Endothelial cell of umbilical vein (primary cell): ENCODE data around the gene HOXB4. TPM values are rescaled to one million over a fixed set of nuclear protein-coding genes. Genes with fewer than 3 reads are reported as not detected.
A peak's percentile ranks its signal among the peaks of the same experiment; 100 is the strongest.

Source experiments
- BruUV-seq: library from RNA; stranded (reverse); fragments of 400-500 nt; replicated peaks from 2 replicates; lab custom pipeline; 2021; lab: Mats Ljungman, UMichigan
- CTCF ChIA-PET: fragments of 300-600, 350-600 bp; sonication (Branson Sonifier 250); formaldehyde crosslinking; loops from one replicate; lab custom pipeline; 2021; ENCODE audit warnings: antibody characterized with exemption, inconsistent platforms; lab: Charles Lee
- POLR2A ChIA-PET: fragments of 300-600, 350-600 bp; sonication (Branson Sonifier 250); formaldehyde crosslinking; loops from one replicate; lab custom pipeline; 2021; ENCODE audit warnings: antibody characterized with exemption, inconsistent platforms; lab: Charles Lee
- DNase-seq: peaks from one replicate; pipeline ENCODE4 v3.0.0-alpha.2; 2011; ENCODE audit warnings: low read depth, low spot score
- FAIRE-seq: peaks from 2 replicates; lab custom pipeline; 2011; peaks lifted over from hg19 to GRCh38; lab: Jason Lieb, UNC
- H2AFZ ChIP-seq: 2 replicates; pipeline ENCODE4 v1.6.0; 2012; ENCODE audit warnings: low read depth, low read length, control low read depth, inconsistent platforms
- H3K27ac ChIP-seq: 2 replicates; pipeline ENCODE4 v1.5.1; 2011; ENCODE audit warnings: low read depth, mild to moderate bottlenecking, control low read depth, low read length, moderate library complexity; ENCODE audit not compliant: insufficient read depth
- H3K27me3 ChIP-seq, 2 experiments: 2 replicates each; pipeline versions ENCODE4 v1.6.0 to v1.6.1; 2011; ENCODE audit warnings: low read length in 2 of 2, mixed read lengths in 1 of 2; ENCODE audit not compliant: control insufficient read depth in 2 of 2, insufficient read depth in 2 of 2
- H3K36me3 ChIP-seq, 2 experiments: 2 replicates in 1 of 2; 3 replicates in 1 of 2; pipeline ENCODE4 v1.5.1; 2011; ENCODE audit warnings: low read length in 2 of 2, mild to moderate bottlenecking in 1 of 2, moderate library complexity in 1 of 2; ENCODE audit not compliant: control insufficient read depth in 2 of 2, insufficient read depth in 2 of 2; ENCODE audit errors: extremely low read depth in 1 of 2
- H3K4me1 ChIP-seq: 3 replicates; pipeline ENCODE4 v1.5.1; 2011; ENCODE audit warnings: mild to moderate bottlenecking, low read length; ENCODE audit not compliant: control insufficient read depth, insufficient read depth; ENCODE audit errors: extremely low read depth
- H3K4me2 ChIP-seq: 2 replicates; pipeline ENCODE4 v1.6.1; 2011; ENCODE audit warnings: low read length, control low read depth, mixed read lengths; ENCODE audit not compliant: insufficient read depth
- H3K4me3 ChIP-seq, 3 experiments: fragments of 200-600 bp in 1 of 3; sonication (generic), shearing (Covaris generic) in 1 of 3; replicated peaks in 1 of 3; 2 replicates each; pipeline ENCODE4 v1.5.1; 2011 to 2016; ENCODE audit warnings: control low read depth in 3 of 3, low read length in 3 of 3, mild to moderate bottlenecking in 2 of 3, inconsistent platforms in 1 of 3, low read depth in 1 of 3, moderate library complexity in 1 of 3; ENCODE audit not compliant: insufficient read depth in 1 of 3
- H3K79me2 ChIP-seq: 2 replicates; pipeline ENCODE4 v1.6.0; 2012; ENCODE audit warnings: low read length, inconsistent platforms; ENCODE audit not compliant: control insufficient read depth, insufficient read depth
- H3K9ac ChIP-seq: replicated peaks from 2 replicates; pipeline ENCODE3; 2011; ENCODE audit warnings: low read length, control low read depth; ENCODE audit not compliant: insufficient read depth; ENCODE audit errors: extremely low read depth
- H3K9me1 ChIP-seq: replicated peaks from 3 replicates; pipeline ENCODE4 v1.6.0; 2011; ENCODE audit warnings: mild to moderate bottlenecking, low read length; ENCODE audit not compliant: control insufficient read depth, insufficient read depth; ENCODE audit errors: extremely low read depth
- H3K9me3 ChIP-seq: replicated peaks from 2 replicates; pipeline ENCODE4 v1.5.1; 2012; ENCODE audit warnings: low read length, inconsistent platforms; ENCODE audit not compliant: control insufficient read depth, insufficient read depth
- H4K20me1 ChIP-seq: replicated peaks from 2 replicates; pipeline ENCODE3; 2011; ENCODE audit warnings: mild to moderate bottlenecking, low read length; ENCODE audit not compliant: control insufficient read depth, insufficient read depth; ENCODE audit errors: extremely low read depth
- CTCF ChIP-seq, 2 donors: IDR thresholded peaks; 1 replicate in 1 of 2; 2 replicates in 1 of 2; pipeline ENCODE4 v1.5.1; 2011; ENCODE audit warnings: low read length in 2 of 2, mild to moderate bottlenecking in 2 of 2, moderate library complexity in 2 of 2, control low read depth in 1 of 2, inconsistent platforms in 1 of 2, low read depth in 1 of 2; ENCODE audit not compliant: insufficient read depth in 1 of 2; ENCODE audit errors: extremely low read depth in 1 of 2
- EZH2 ChIP-seq: IDR thresholded peaks from 2 replicates; pipeline ENCODE4 v1.6.1; 2012; ENCODE audit warnings: borderline replicate concordance, low read depth, mild to moderate bottlenecking, moderate library complexity, low read length, inconsistent platforms; ENCODE audit not compliant: severe bottlenecking
- FOS ChIP-seq: IDR thresholded peaks from 2 replicates; pipeline ENCODE4 v1.6.1; 2011; ENCODE audit warnings: mild to moderate bottlenecking, low read length, moderate library complexity, borderline replicate concordance; ENCODE audit not compliant: insufficient read depth
- GATA2 ChIP-seq: IDR thresholded peaks from 2 replicates; pipeline ENCODE4 v1.7.0; 2011; ENCODE audit warnings: low read depth, mild to moderate bottlenecking, moderate library complexity, mixed read lengths, low read length; ENCODE audit not compliant: insufficient read length, insufficient read depth
- JUN ChIP-seq: IDR thresholded peaks from 2 replicates; pipeline ENCODE4 v1.6.1; 2011; ENCODE audit warnings: borderline replicate concordance, low read depth; ENCODE audit not compliant: insufficient read length, insufficient read depth
- MAX ChIP-seq: IDR thresholded peaks from 2 replicates; pipeline ENCODE4 v1.6.1; 2011; ENCODE audit not compliant: insufficient read depth, insufficient read length
- MYC ChIP-seq: IDR thresholded peaks from one replicate; pipeline ENCODE4 v1.6.1; 2011; ENCODE audit warnings: mild to moderate bottlenecking, low read depth, low read length
- POLR2A ChIP-seq: IDR thresholded peaks from 2 replicates; pipeline ENCODE4 v1.6.1; 2012; ENCODE audit warnings: low read depth, mild to moderate bottlenecking, control low read depth, low read length
- POLR2AphosphoS5 ChIP-seq: IDR thresholded peaks from 2 replicates; pipeline ENCODE4 v1.6.1; 2012; ENCODE audit warnings: low read depth, mild to moderate bottlenecking, control low read depth, low read length, moderate library complexity; ENCODE audit not compliant: insufficient read depth
- dilution Hi-C: fragments of 300-500 bp; cut with MboI; formaldehyde crosslinking; loops from one replicate; pipeline ENCODE4 v1.15.0; 2019; ENCODE audit warnings: low sequenced_read_pairs; ENCODE audit not compliant: extremely low pct_ligation_motif_present
- intact Hi-C: fragments of 100-400 bp; cut with micrococcal nuclease; formaldehyde crosslinking; loops from one replicate; pipeline ENCODE4 v1.10.0; 2022
- polyA plus RNA-seq, 4 experiments: library from polyadenylated mRNA; depleted of rRNA in 3 of 4; stranded (reverse) in 3 of 4; unstranded in 1 of 4; fragments of >200 nt; gene quantifications; 2 replicates each; pipeline versions ENCODE4 v1.2.1 to v1.2.3, GENCODE V29; 2011 to 2012; ENCODE audit warnings: missing spikeins in 1 of 4
- total RNA-seq: library from RNA; stranded (reverse); gene quantifications from 2 replicates; pipeline ENCODE4 v1.2.3, GENCODE V29; 2021

Gene HOXB4
- total and polyA plus RNA-seq, 2 donors (not counting 3 experiments of a cell fraction or from before 2014, with no cell fraction given): 4.6 to 13.1 TPM

- DNase-seq: no peak
- peak overlapping the region in 2 of 3 experiments; percentile 12 to 37 for H3K4me3 ChIP-seq
- dilution Hi-C loops (no loop called here), intact Hi-C loops (loop anchor here (2.0 kb wide), 1 partner anchor 15 kb away; no protein-coding TSS in a partner anchor)
- H3K9me1 ChIP-seq: no peaks in the 10 kb centered on the region
- no peak for FAIRE-seq
- no TSS peak for BruUV-seq
- no peaks in the 10 kb centered on the region for H3K9me3 ChIP-seq
- H3K9ac ChIP-seq: no peak overlapping the region
- TF ChIP-seq POLR2AphosphoS5: no peak
- no peak for TF ChIP-seq JUN
- no peak for TF ChIP-seq POLR2A
- TF ChIP-seq GATA2: no peak
- TF ChIP-seq EZH2: no peak
- no peak for TF ChIP-seq FOS
- TF ChIP-seq MAX: no peak
- no peak for TF ChIP-seq CTCF (IDR thresholded peaks at IDR 0.05; ENCODE audit: extremely low read depth in 1 of 2, insufficient read depth in 1 of 2, low read depth in 1 of 2, low read length in 2 of 2)
- TF ChIP-seq MYC: no peak
- no peak overlapping the region for H3K27ac ChIP-seq
- no peaks in the 10 kb centered on the region for H3K27me3 ChIP-seq
- H2AFZ ChIP-seq: no peak overlapping the region
- H3K4me1 ChIP-seq: peaks cover 40% of the 10 kb centered on the region
- H3K79me2 ChIP-seq: peaks cover 77% of the 10 kb centered on the region
- no peaks in the 10 kb centered on the region for H4K20me1 ChIP-seq
- CTCF ChIA-PET: interaction anchor here (1.4 kb wide), 1 partner anchor 9 kb away, joined by 3 read pairs; no protein-coding TSS in a partner anchor
- POLR2A ChIA-PET: no interaction called here
- peaks cover 0 to 5% of the 10 kb centered on the region in 2 experiments for H3K36me3 ChIP-seq
- H3K4me2 ChIP-seq: no peak overlapping the region
These were observed 14.3 kb downstream of the HOXB4 start for GRCh38 chr17:48563867-48564187.
